Left lung (tissue), 10 donors: ENCODE data around the gene UBAP2L. TPM values are rescaled to one million over a fixed set of nuclear protein-coding genes. Genes with fewer than 3 reads are reported as not detected.
A peak's percentile ranks its signal among the peaks of the same experiment; 100 is the strongest.
"Not testable (repeated sequence)": the region's sequence is repeated elsewhere in the genome, so short reads cannot be mapped to it uniquely, and the experiment has no call there.

Source experiments
- ATAC-seq: fragments of 200-7000 bp; cut with Tn5 transposase; one replicate; pipeline ENCODE4 v1.9.1; 2020; ENCODE audit warnings: moderate library complexity
- DNase-seq, 4 donors: peaks; one replicate each; pipeline ENCODE4 v3.0.0-alpha.2; 2013 to 2020
- H3K27ac ChIP-seq, 2 donors: fragments of 200-600 bp; sonication (generic) in 1 of 2; one replicate each; pipeline versions ENCODE4 v1.5.0 to v1.8.0; 2020 to 2021
- H3K27me3 ChIP-seq, 2 donors: fragments of 200-600 bp; sonication (generic) in 1 of 2; one replicate each; pipeline versions ENCODE4 v1.5.0 to v1.8.0; 2020 to 2021
- H3K36me3 ChIP-seq, 2 donors: fragments of 200-600 bp; sonication (generic) in 1 of 2; one replicate each; pipeline versions ENCODE4 v1.5.0 to v1.8.0; 2020 to 2021
- H3K4me1 ChIP-seq, 2 donors: fragments of 200-600 bp; one replicate each; pipeline ENCODE4 v1.8.0; 2021
- H3K4me3 ChIP-seq, 2 donors: fragments of 200-600 bp; sonication (generic) in 1 of 2; one replicate each; pipeline versions ENCODE4 v1.5.0 to v1.8.0; 2020 to 2021; ENCODE audit warnings: mild to moderate bottlenecking in 1 of 2
- H3K9me3 ChIP-seq, 2 donors: fragments of 200-600 bp; sonication (generic) in 1 of 2; one replicate each; pipeline versions ENCODE4 v1.5.0 to v1.8.0; 2020 to 2021
- CTCF ChIP-seq, 2 donors: fragments of 200-600 bp; sonication (generic) in 1 of 2; IDR thresholded peaks; one replicate each; pipeline versions ENCODE4 v1.5.0 to v1.8.0; 2021; ENCODE audit warnings: antibody characterized with exemption in 2 of 2
- intact Hi-C, 2 donors: fragments of 100-400 bp; cut with DNase I; formaldehyde crosslinking; loops; one replicate each; pipeline versions ENCODE4 v1.11.2 to v1.14.2; 2022
- polyA plus RNA-seq, 6 donors: library from polyadenylated mRNA; unstranded; fragments of 120-200 nt; gene quantifications; one replicate each; pipeline ENCODE4 v1.2.1, GENCODE V29; 2013; ENCODE audit not compliant: insufficient read length in 6 of 6
- total RNA-seq, 2 donors: library from RNA; stranded (reverse); fragmentation: NEBNext Ultra II Directional; extraction: Animal tissue kit (Norgen Biotek cat#: 25700); gene quantifications; one replicate each; pipeline ENCODE4 v1.2.1, GENCODE V29; 2021
- donor health status: DM: no; HTN: yes; CAD: no.
- donor health status: DM: no; HTN: no; CAD: no.

The UBAP2L gene
- total and polyA plus RNA-seq, 8 donors: 131 to 201 (median 174) TPM

GRCh38 chr1:154272217-154272998 is 51.7 kb downstream of the UBAP2L start, which contains the start of gene HAX1:
Gene HAX1, plus strand, starts transcription at chr1:154272629. Its CDS starts 95 bp downstream, at chr1:154272724.
- H3K27ac ChIP-seq: peak within 1 kb of the TSS; percentile 84 to 92
- intact Hi-C loops: no loop called here
- H3K27me3 ChIP-seq: no peaks in the 10 kb centered on the region
- ATAC-seq (peak; percentile 95), DNase-seq (peak; percentile 92 to 96 (median 95))
- H3K36me3 ChIP-seq: peaks cover 4 to 62% of the 10 kb centered on the region in 2 donors
- H3K4me3 ChIP-seq: peak within 1 kb of the TSS; percentile 66 to 82
- H3K9me3 ChIP-seq: no peaks in the 10 kb centered on the region
- peaks cover 3 to 25% of the 10 kb centered on the region in 2 donors for H3K4me1 ChIP-seq
- peak; percentile 56 to 70 for TF ChIP-seq CTCF (IDR thresholded peaks at IDR 0.05)

DNA sequence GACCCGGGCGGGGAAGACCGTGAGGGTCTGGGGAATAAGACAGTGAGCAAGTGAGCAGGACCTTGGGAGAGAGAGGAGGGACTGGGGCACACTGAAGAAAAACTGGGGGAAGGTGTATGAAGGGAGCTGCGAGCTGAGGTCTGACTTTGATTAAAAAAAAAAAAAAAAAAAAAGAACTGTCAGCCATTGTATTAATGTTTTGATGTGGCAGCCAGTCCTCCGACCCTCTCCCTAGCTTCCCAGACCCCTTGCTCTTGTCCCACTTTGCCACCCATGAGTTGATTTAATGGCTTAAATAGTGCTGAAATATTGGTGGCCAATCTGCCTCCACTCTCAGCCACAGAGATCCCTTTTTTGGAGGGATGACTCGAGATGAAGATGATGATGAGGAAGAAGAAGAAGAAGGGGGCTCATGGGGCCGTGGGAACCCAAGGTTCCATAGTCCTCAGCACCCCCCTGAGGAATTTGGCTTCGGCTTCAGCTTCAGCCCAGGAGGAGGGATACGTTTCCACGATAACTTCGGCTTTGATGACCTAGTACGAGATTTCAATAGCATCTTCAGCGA is 52.3 kb downstream of the UBAP2L start:
- Histone ChIP-seq H3K27ac (peak overlapping the region; percentile 84 to 92), H3K4me1 (peaks cover 3 to 25% of the 10 kb centered on the region in 2 donors), H3K27me3 (no peaks in the 10 kb centered on the region), H3K9me3 (no peaks in the 10 kb centered on the region), H3K36me3 (peaks cover 4 to 56% of the 10 kb centered on the region in 2 donors), H3K4me3 (peak overlapping the region; percentile 66 to 82)
- no peak for TF ChIP-seq CTCF (IDR thresholded peaks at IDR 0.05)
- DNase-seq: no peak
- ATAC-seq: no peak
- intact Hi-C loops: no loop called here

DNA sequence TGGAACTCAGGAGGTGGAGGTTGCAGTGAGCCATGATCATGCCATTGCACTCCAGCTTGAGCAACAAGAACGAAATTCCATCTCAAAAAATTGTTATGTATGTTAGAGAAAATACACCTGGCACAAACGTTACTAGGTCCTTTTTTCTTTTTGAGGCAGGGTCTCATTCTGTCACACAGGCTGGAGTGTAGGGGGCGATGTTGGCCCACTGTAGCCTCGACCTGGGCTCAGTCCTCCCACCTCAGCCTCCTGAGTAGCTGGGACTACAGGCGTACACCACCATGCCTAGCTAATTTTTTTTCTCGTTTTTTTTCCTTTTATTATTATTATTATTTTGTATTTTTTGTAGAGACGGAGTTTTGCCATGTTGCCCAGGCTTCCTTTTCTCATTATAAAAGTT is 56.0 kb downstream of the UBAP2L start:
- ATAC-seq: no peak
- intact Hi-C loops: no loop called here
- Histone ChIP-seq H3K4me1 (peaks cover 3 to 18% of the 10 kb centered on the region in 2 donors), H3K27ac (no peak overlapping the region), H3K36me3 (peaks cover 0 to 27% of the 10 kb centered on the region in 2 donors), H3K4me3 (no peak overlapping the region), H3K9me3 (no peaks in the 10 kb centered on the region), H3K27me3 (no peaks in the 10 kb centered on the region)
- TF ChIP-seq CTCF (IDR thresholded peaks at IDR 0.05): no peak
- DNase-seq: no peak

DNA sequence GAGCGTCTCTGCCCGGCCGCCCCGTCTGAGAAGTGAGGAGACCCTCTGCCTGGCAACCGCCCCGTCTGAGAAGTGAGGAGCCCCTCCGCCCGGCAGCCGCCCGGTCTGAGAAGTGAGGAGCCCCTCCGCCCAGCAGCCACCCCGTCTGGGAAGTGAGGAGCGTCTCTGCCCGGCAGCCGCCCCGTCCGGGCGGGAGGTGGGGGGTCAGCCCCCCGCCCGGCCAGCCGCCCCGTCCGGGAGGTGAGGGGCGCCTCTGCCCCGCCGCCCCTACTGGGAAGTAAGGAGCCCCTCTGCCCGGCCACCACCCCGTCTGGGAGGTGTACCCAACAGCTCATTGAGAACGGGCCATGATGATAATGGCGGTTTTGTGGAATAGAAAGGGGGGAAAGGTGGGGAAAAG is 66.8 kb downstream of the UBAP2L start:
- H3K27me3 ChIP-seq, H3K9me3 ChIP-seq, ATAC-seq, H3K4me1 ChIP-seq, H3K36me3 ChIP-seq, intact Hi-C loops, DNase-seq, H3K27ac ChIP-seq, H3K4me3 ChIP-seq: not testable (repeated sequence)

- ATAC-seq: no peak
- Histone ChIP-seq H3K9me3 (no peaks in the 10 kb centered on the region), H3K36me3 (no peaks in the 10 kb centered on the region), H3K4me3 (no peak overlapping the region), H3K27me3 (no peaks in the 10 kb centered on the region), H3K27ac (no peak overlapping the region), H3K4me1 (no peaks in the 10 kb centered on the region)
- intact Hi-C loops: no loop called here
- no peak for TF ChIP-seq CTCF (IDR thresholded peaks at IDR 0.05)
- DNase-seq: no peak
Measured at GRCh38 chr1:154288661-154289060, 67.9 kb downstream of the UBAP2L start.
